DND-41 (cell line): ENCODE measurements around the gene NR5A2.

Experiments
- ATAC-seq: fragments of 200-7000 bp; cut with Tn5 transposase; 3 replicates; pipeline ENCODE4 v1.9.1; 2021; ENCODE audit warnings: low read depth; ENCODE audit not compliant: insufficient read depth
- DNase-seq: peaks from one replicate; pipeline ENCODE4 v3.0.0-alpha.2; 2020
- H2AFZ ChIP-seq: 2 replicates; pipeline ENCODE4 v1.6.0; 2012; ENCODE audit warnings: low read depth, low read length
- H3K27ac ChIP-seq: 2 replicates; pipeline ENCODE4 v1.5.1; 2012; ENCODE audit warnings: low read length, inconsistent platforms
- H3K27me3 ChIP-seq: fragments of 200-600 bp; sonication (generic); 2 replicates; pipeline ENCODE4 v1.6.0; 2012; ENCODE audit warnings: low read length, mild to moderate bottlenecking, inconsistent platforms; ENCODE audit not compliant: insufficient read depth, poor library complexity
- H3K36me3 ChIP-seq: 2 replicates; pipeline ENCODE4 v1.5.1; 2012; ENCODE audit warnings: low read length, inconsistent platforms; ENCODE audit not compliant: insufficient read depth
- H3K4me1 ChIP-seq: 2 replicates; pipeline ENCODE4 v1.5.1; 2012; ENCODE audit warnings: mild to moderate bottlenecking, low read length; ENCODE audit not compliant: insufficient read depth
- H3K4me2 ChIP-seq: 2 replicates; pipeline ENCODE4 v1.6.0; 2012; ENCODE audit warnings: mild to moderate bottlenecking, moderate library complexity, low read length, inconsistent platforms; ENCODE audit not compliant: insufficient read depth
- H3K4me3 ChIP-seq, 2 experiments: fragments of 200-600 bp in 1 of 2; shearing (Covaris generic) in 1 of 2; 2 replicates each; pipeline ENCODE4 v1.5.1; 2012 to 2016; ENCODE audit warnings: inconsistent platforms in 2 of 2, low read length in 2 of 2, mild to moderate bottlenecking in 2 of 2, low read depth in 1 of 2, moderate library complexity in 1 of 2
- H3K79me2 ChIP-seq: 2 replicates; pipeline ENCODE4 v1.6.0; 2012; ENCODE audit warnings: low read length, inconsistent platforms; ENCODE audit not compliant: insufficient read depth
- H3K9ac ChIP-seq: 2 replicates; pipeline ENCODE4 v1.6.0; 2012; ENCODE audit warnings: low read depth, mild to moderate bottlenecking, inconsistent platforms, low read length, moderate library complexity
- H3K9me3 ChIP-seq: 2 replicates; pipeline ENCODE4 v1.5.1; 2012; ENCODE audit warnings: low read length, moderate library complexity, mild to moderate bottlenecking, inconsistent platforms; ENCODE audit not compliant: insufficient read depth, severe bottlenecking
- H4K20me1 ChIP-seq: 2 replicates; pipeline ENCODE4 v1.6.0; 2012; ENCODE audit warnings: low read length; ENCODE audit not compliant: insufficient read depth
- EZH2 ChIP-seq: IDR thresholded peaks from 3 replicates; pipeline ENCODE4 v1.6.1; 2012; ENCODE audit warnings: borderline replicate concordance, low read depth, mild to moderate bottlenecking, moderate library complexity, low read length, inconsistent platforms; ENCODE audit not compliant: severe bottlenecking
- TF ChIP-seq, protein P1 (sequence below): IDR thresholded peaks from 2 replicates; pipeline ENCODE4 v1.5.1; 2012; ENCODE audit warnings: borderline replicate concordance, low read length, moderate library complexity, mild to moderate bottlenecking; ENCODE audit not compliant: poor library complexity, severe bottlenecking; ENCODE audit errors: extremely low read depth

NR5A2 gene

GRCh38 chr1:200166411-200166810 is 138.9 kb downstream of the NR5A2 start:
- H3K36me3 ChIP-seq, result no peaks in the 10 kb centered on the region
- no peak overlapping the region for H3K4me2 ChIP-seq
- H3K79me2 ChIP-seq, result no peaks in the 10 kb centered on the region

GRCh38 chr1:200168926-200169325 is 141.4 kb downstream of the NR5A2 start:
- TF ChIP-seq EZH2, result no peak
- TF ChIP-seq, protein P1, sequence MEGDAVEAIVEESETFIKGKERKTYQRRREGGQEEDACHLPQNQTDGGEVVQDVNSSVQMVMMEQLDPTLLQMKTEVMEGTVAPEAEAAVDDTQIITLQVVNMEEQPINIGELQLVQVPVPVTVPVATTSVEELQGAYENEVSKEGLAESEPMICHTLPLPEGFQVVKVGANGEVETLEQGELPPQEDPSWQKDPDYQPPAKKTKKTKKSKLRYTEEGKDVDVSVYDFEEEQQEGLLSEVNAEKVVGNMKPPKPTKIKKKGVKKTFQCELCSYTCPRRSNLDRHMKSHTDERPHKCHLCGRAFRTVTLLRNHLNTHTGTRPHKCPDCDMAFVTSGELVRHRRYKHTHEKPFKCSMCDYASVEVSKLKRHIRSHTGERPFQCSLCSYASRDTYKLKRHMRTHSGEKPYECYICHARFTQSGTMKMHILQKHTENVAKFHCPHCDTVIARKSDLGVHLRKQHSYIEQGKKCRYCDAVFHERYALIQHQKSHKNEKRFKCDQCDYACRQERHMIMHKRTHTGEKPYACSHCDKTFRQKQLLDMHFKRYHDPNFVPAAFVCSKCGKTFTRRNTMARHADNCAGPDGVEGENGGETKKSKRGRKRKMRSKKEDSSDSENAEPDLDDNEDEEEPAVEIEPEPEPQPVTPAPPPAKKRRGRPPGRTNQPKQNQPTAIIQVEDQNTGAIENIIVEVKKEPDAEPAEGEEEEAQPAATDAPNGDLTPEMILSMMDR, result no peak
- no peak overlapping the region for H3K4me2 ChIP-seq
- H2AFZ ChIP-seq, result no peak overlapping the region
- no peaks in the 10 kb centered on the region for H4K20me1 ChIP-seq
- H3K4me1 ChIP-seq, result no peaks in the 10 kb centered on the region
- no peak overlapping the region for H3K4me3 ChIP-seq
- DNase-seq (no peak), ATAC-seq (no peak)
- no peaks in the 10 kb centered on the region for H3K36me3 ChIP-seq
- no peaks in the 10 kb centered on the region for H3K79me2 ChIP-seq
- H3K27me3 ChIP-seq, result peaks cover 11% of the 10 kb centered on the region
- no peak overlapping the region for H3K27ac ChIP-seq
- H3K9me3 ChIP-seq, result no peaks in the 10 kb centered on the region
- H3K9ac ChIP-seq, result no peak overlapping the region

More at GRCh38 chr1:200166411-200166810, 138.9 kb downstream of the NR5A2 start:
- Histone ChIP-seq H4K20me1 (no peaks in the 10 kb centered on the region), H3K27ac (no peak overlapping the region), H3K4me3 (no peak overlapping the region), H3K27me3 (peaks cover 11% of the 10 kb centered on the region), H2AFZ (no peak overlapping the region), H3K4me1 (no peaks in the 10 kb centered on the region), H3K9ac (no peak overlapping the region), H3K9me3 (no peaks in the 10 kb centered on the region)
- no peak for DNase-seq
- no peak for ATAC-seq
- TF ChIP-seq, protein P1, result no peak
- no peak for TF ChIP-seq EZH2

GRCh38 chr1:200172311-200172710 is 144.8 kb downstream of the NR5A2 start:
- Histone ChIP-seq H3K9ac (no peak overlapping the region), H3K27me3 (peaks cover 9% of the 10 kb centered on the region), H3K4me1 (no peaks in the 10 kb centered on the region), H3K27ac (no peak overlapping the region), H3K4me2 (no peak overlapping the region), H3K4me3 (no peak overlapping the region), H2AFZ (no peak overlapping the region), H4K20me1 (no peaks in the 10 kb centered on the region), H3K9me3 (no peaks in the 10 kb centered on the region), H3K36me3 (no peaks in the 10 kb centered on the region), H3K79me2 (no peaks in the 10 kb centered on the region)
- no peak for TF ChIP-seq EZH2
- TF ChIP-seq, protein P1, result no peak
- DNase-seq, result no peak
- ATAC-seq, result no peak
